H9 (cell line): Measurements from ENCODE around the gene VAV2. TPM values are rescaled to one million over a fixed set of nuclear protein-coding genes. Genes with fewer than 3 reads are reported as not detected.

Source experiments
- DNase-seq: peaks from one replicate; pipeline ENCODE4 v3.0.0-alpha.2; 2017
- H2AFZ ChIP-seq: one replicate; pipeline ENCODE4 v1.6.1; 2013; ENCODE audit warnings: mild to moderate bottlenecking, low read length, control low read depth, moderate library complexity
- H2AK5ac ChIP-seq: 2 replicates; pipeline ENCODE4 v1.6.1; 2013; ENCODE audit warnings: low read length, control low read depth, mixed read lengths; ENCODE audit not compliant: insufficient read length
- H2BK120ac ChIP-seq: one replicate; pipeline ENCODE4 v1.6.1; 2013; ENCODE audit warnings: low read depth, mild to moderate bottlenecking, low read length, control low read depth, inconsistent platforms; ENCODE audit not compliant: poor library complexity, severe bottlenecking
- H2BK12ac ChIP-seq: 2 replicates; pipeline ENCODE4 v1.6.1; 2013; ENCODE audit warnings: low read length, control low read depth, mixed read lengths, low read depth; ENCODE audit not compliant: insufficient read length
- H2BK15ac ChIP-seq: 2 replicates; pipeline ENCODE4 v1.6.1; 2013; ENCODE audit warnings: low read depth, low read length, control low read depth
- H2BK20ac ChIP-seq: one replicate; pipeline ENCODE4 v1.6.1; 2013; ENCODE audit warnings: low read depth, mild to moderate bottlenecking, low read length, control low read depth, inconsistent platforms; ENCODE audit not compliant: poor library complexity, severe bottlenecking
- H2BK5ac ChIP-seq: 2 replicates; pipeline ENCODE4 v1.6.1; 2013; ENCODE audit warnings: low read length, control low read depth, mixed read lengths; ENCODE audit not compliant: insufficient read length
- H3K14ac ChIP-seq: 2 replicates; pipeline ENCODE4 v1.6.1; 2013; ENCODE audit warnings: low read length, control low read depth; ENCODE audit not compliant: insufficient read depth
- H3K18ac ChIP-seq: 2 replicates; pipeline ENCODE4 v1.6.1; 2013; ENCODE audit warnings: low read depth, mild to moderate bottlenecking, mixed read lengths, low read length, control low read depth; ENCODE audit not compliant: insufficient read length
- H3K23ac ChIP-seq: 2 replicates; pipeline ENCODE4 v1.6.1; 2013; ENCODE audit warnings: low read length, control low read depth, mixed read lengths, low read depth; ENCODE audit not compliant: insufficient read length
- H3K23me2 ChIP-seq: 2 replicates; pipeline ENCODE4 v1.6.1; 2013; ENCODE audit warnings: low read depth, mild to moderate bottlenecking, mixed read lengths, low read length, control low read depth; ENCODE audit not compliant: insufficient read length, poor library complexity, severe bottlenecking
- H3K27ac ChIP-seq: 2 replicates; pipeline ENCODE4 v1.5.1; 2013; ENCODE audit warnings: low read length, control low read depth, mixed read lengths, low read depth; ENCODE audit not compliant: insufficient read length
- H3K27me3 ChIP-seq: 2 replicates; pipeline ENCODE4 v1.6.1; 2013; ENCODE audit warnings: low read length, control low read depth, inconsistent platforms; ENCODE audit not compliant: insufficient read depth
- H3K4ac ChIP-seq: 2 replicates; pipeline ENCODE4 v1.6.1; 2013; ENCODE audit warnings: low read depth, mild to moderate bottlenecking, control low read depth, inconsistent platforms, low read length, moderate library complexity
- H3K4me1 ChIP-seq: 2 replicates; pipeline ENCODE4 v1.6.1; 2013; ENCODE audit warnings: low read length, control low read depth, inconsistent platforms; ENCODE audit not compliant: insufficient read depth
- H3K4me2 ChIP-seq: 2 replicates; pipeline ENCODE4 v1.6.1; 2013; ENCODE audit warnings: low read length, control low read depth, mixed read lengths; ENCODE audit not compliant: insufficient read length, insufficient read depth
- H3K56ac ChIP-seq: 2 replicates; pipeline ENCODE4 v1.6.1; 2013; ENCODE audit warnings: low read depth, mild to moderate bottlenecking, mixed read lengths, low read length, control low read depth; ENCODE audit not compliant: insufficient read length
- H3K79me1 ChIP-seq: 2 replicates; pipeline ENCODE4 v1.6.1; 2013; ENCODE audit warnings: low read depth, mild to moderate bottlenecking, moderate library complexity, low read length, control low read depth, inconsistent platforms; ENCODE audit not compliant: insufficient read depth, poor library complexity, severe bottlenecking
- H3K79me2 ChIP-seq: 2 replicates; pipeline ENCODE4 v1.6.1; 2013; ENCODE audit warnings: low read length, control low read depth, inconsistent platforms; ENCODE audit not compliant: insufficient read depth
- H3K9ac ChIP-seq: 2 replicates; pipeline ENCODE4 v1.6.1; 2013; ENCODE audit warnings: low read length, control low read depth, mixed read lengths; ENCODE audit not compliant: insufficient read length; ENCODE audit errors: extremely low read depth
- H3K9me3 ChIP-seq: one replicate; pipeline ENCODE4 v1.6.1; 2013; ENCODE audit warnings: low read depth, low read length, inconsistent platforms; ENCODE audit not compliant: control insufficient read depth
- H3T11ph ChIP-seq: one replicate; pipeline ENCODE4 v1.6.1; 2013; ENCODE audit warnings: mild to moderate bottlenecking, low read length, control low read depth, inconsistent platforms
- H4K20me1 ChIP-seq: one replicate; pipeline ENCODE4 v1.6.1; 2013; ENCODE audit not compliant: control insufficient read depth, insufficient read length, insufficient read depth
- H4K5ac ChIP-seq: 2 replicates; pipeline ENCODE4 v1.6.1; 2013; ENCODE audit warnings: low read depth, mild to moderate bottlenecking, mixed read lengths, low read length, control low read depth; ENCODE audit not compliant: insufficient read length
- H4K8ac ChIP-seq: replicated peaks from 2 replicates; pipeline ENCODE4 v1.6.1; 2013; ENCODE audit warnings: low read length, control low read depth, mixed read lengths, low read depth; ENCODE audit not compliant: insufficient read length
- H4K91ac ChIP-seq: 2 replicates; pipeline ENCODE4 v1.6.1; 2013; ENCODE audit warnings: low read depth, mild to moderate bottlenecking, moderate library complexity, mixed read lengths, low read length, control low read depth; ENCODE audit not compliant: insufficient read length
- H3K27ac Mint-ChIP-seq, 3 experiments: 2 replicates in 2 of 3; 3 replicates in 1 of 3; pipeline ENCODE4 v1.8.0; 2020 to 2021; ENCODE audit warnings: mixed read lengths in 3 of 3, mild to moderate bottlenecking in 1 of 3, moderate library complexity in 1 of 3
- H3K27me3 Mint-ChIP-seq: 2 replicates; pipeline ENCODE4 v1.8.0; 2021; ENCODE audit warnings: low read depth, mild to moderate bottlenecking, moderate library complexity, mixed read lengths
- H3K36me3 Mint-ChIP-seq, 3 experiments: 2 replicates in 2 of 3; 3 replicates in 1 of 3; pipeline ENCODE4 v1.8.0; 2020 to 2021; ENCODE audit warnings: low read depth in 3 of 3, mixed read lengths in 3 of 3; ENCODE audit not compliant: insufficient read depth in 1 of 3
- H3K4me1 Mint-ChIP-seq, 2 experiments: 2 replicates each; pipeline ENCODE4 v1.8.0; 2020; ENCODE audit warnings: mixed read lengths in 2 of 2
- H3K4me3 Mint-ChIP-seq, 2 experiments: 2 replicates in 1 of 2; 3 replicates in 1 of 2; pipeline ENCODE4 v1.8.0; 2020 to 2021; ENCODE audit warnings: mild to moderate bottlenecking in 2 of 2, mixed read lengths in 2 of 2, moderate library complexity in 1 of 2
- H3K9me3 Mint-ChIP-seq, 2 experiments: 2 replicates in 1 of 2; 3 replicates in 1 of 2; pipeline ENCODE4 v1.8.0; 2020; ENCODE audit warnings: mild to moderate bottlenecking in 2 of 2, mixed read lengths in 2 of 2, moderate library complexity in 1 of 2
- CTCF ChIP-seq: fragments of 200-600 bp; sonication (generic); conservative IDR thresholded peaks from 3 replicates; pipeline ENCODE4 v1.8.0; 2021; ENCODE audit warnings: antibody characterized with exemption, mild to moderate bottlenecking
- WGBS: extraction: QIAGEN DNeasy Blood & Tissue Kit; methylation state at CpG from one replicate; pipeline ENCODE4 v1.1.7; 2013; ENCODE audit warnings: missing lambda C conversion rate, low lambda C conversion rate, mixed read lengths; ENCODE audit not compliant: insufficient read length; ENCODE audit errors: extremely low coverage; 5-methylcytosine and 5-hydroxymethylcytosine counted together
- total RNA-seq: library from RNA; stranded (reverse); gene quantifications from 2 replicates; pipeline ENCODE4 v1.2.1, GENCODE V29; 2021

The VAV2 gene
- total RNA-seq, 1 experiment from 2014 or later, result 58.7 TPM

- Histone ChIP-seq H3K14ac (no peak overlapping the region; the same call in 1 of the 2 replicates), H4K20me1 (no peaks in the 10 kb centered on the region), H2BK5ac (no peak overlapping the region), H3K4me2 (no peak overlapping the region), H3K79me2 (peaks cover 4% of the 10 kb centered on the region; the same call in 1 of the 2 replicates), H4K91ac (no peak overlapping the region), H2BK20ac (no peak overlapping the region), H4K8ac (no peak overlapping the region), H3K27me3 (no peaks in the 10 kb centered on the region), H3K23me2 (no peaks in the 10 kb centered on the region), H3K18ac (no peak overlapping the region), H2BK15ac (no peak overlapping the region), H3K23ac (no peak overlapping the region), H3K9me3 (no peaks in the 10 kb centered on the region), H4K5ac (no peak overlapping the region), H3T11ph (no peak overlapping the region), H3K4me1 (no peaks in the 10 kb centered on the region), H2AK5ac (no peak overlapping the region), H2BK120ac (no peak overlapping the region), H2AFZ (no peak overlapping the region), H2BK12ac (no peak overlapping the region), H3K79me1 (no peaks in the 10 kb centered on the region), H3K56ac (no peak overlapping the region), H3K9ac (no peak overlapping the region), H3K4ac (no peak overlapping the region), H3K27ac (no peak overlapping the region)
- H3K9me3 Mint-ChIP-seq, result peaks cover 0 to 3% of the 10 kb centered on the region in 2 experiments; a peak in 1 of 5 replicates
- peak overlapping the region in 1 of 2 experiments; percentile 23; a peak in 1 of 5 replicates for H3K4me3 Mint-ChIP-seq
- H3K4me1 Mint-ChIP-seq, result peaks cover 7 to 13% of the 10 kb centered on the region in 2 experiments
- no peak for TF ChIP-seq CTCF
- WGBS, result no CpG with 5 or more reads among the region's 6 CpGs
- H3K27me3 Mint-ChIP-seq, result no peaks in the 10 kb centered on the region; the same call in 1 of the 2 replicates
- H3K27ac Mint-ChIP-seq, result peak overlapping the region; percentile 34 to 72 (median 66); a peak in 4 of 7 replicates
- DNase-seq, result no peak
- peaks cover 3 to 26% (median 21%) of the 10 kb centered on the region in 3 experiments; a peak in 6 of 7 replicates for H3K36me3 Mint-ChIP-seq
These were observed 65.1 kb downstream of the VAV2 start for GRCh38 chr9:133927041-133927440.
